ENCODE data around the gene SLC7A6OS.

Gene SLC7A6OS

GRCh38 chr16:68296291-68296690 lies 14.5 kb downstream of the SLC7A6OS start:
- Histone ChIP-seq H3K4me3 (ENCODE audit: low read length) (no peak overlapping the region), H3K79me2 (ENCODE audit: low read length) (peaks cover 90% of the 10 kb centered on the region)
- no peak for TF ChIP-seq EZH2 (optimal IDR thresholded peaks at IDR 0.05; ENCODE audit: low read depth, low read length)
- TF ChIP-seq EZH2phosphoT487 (IDR thresholded peaks at IDR 0.05; ENCODE audit: low read length): no peak
- TF ChIP-seq CTCF (IDR thresholded peaks at IDR 0.05; ENCODE audit: low read length): no peak

GRCh38 chr16:68292425-68292824 lies 18.3 kb downstream of the SLC7A6OS start:
- H3K36me3 ChIP-seq (replicated peaks; ENCODE audit: insufficient read depth, low read length): 0 out of 2 replicates have a peak, but pooled peaks cover 7% of the 10 kb centered on the region

More at GRCh38 chr16:68296291-68296690, 14.5 kb downstream of the SLC7A6OS start:
- no peak for DNase-seq
- Histone ChIP-seq H4K20me1 (ENCODE audit: insufficient read depth, low read length) (no peaks in the 10 kb centered on the region), H2AFZ (ENCODE audit: low read length) (no peak overlapping the region), H3F3A (ENCODE audit: insufficient read depth, low read length) (peaks cover 5% of the 10 kb centered on the region; the same call in 1 of the 2 replicates), H3K27me3 (replicated peaks; ENCODE audit: insufficient read depth, low read length) (no peaks in the 10 kb centered on the region), H3K27ac (ENCODE audit: low read length) (no peak overlapping the region), H3K9me3 (replicated peaks; ENCODE audit: insufficient read depth, low read length) (no peaks in the 10 kb centered on the region), H3K9me2 (replicated peaks; ENCODE audit: insufficient read depth, low read length) (no peaks in the 10 kb centered on the region), H3K4me2 (ENCODE audit: low read depth, low read length) (no peak overlapping the region), H3K9ac (ENCODE audit: low read length) (no peak overlapping the region), H3K4me1 (ENCODE audit: low read length) (no peaks in the 10 kb centered on the region), H3K36me3 (replicated peaks; ENCODE audit: insufficient read depth, low read length) (peaks cover 8% of the 10 kb centered on the region; the same call in 1 of the 2 replicates)

GRCh38 chr16:68291227-68291626 lies 19.5 kb downstream of the SLC7A6OS start:
- Histone ChIP-seq H3K36me3 (replicated peaks; ENCODE audit: insufficient read depth, low read length) (0 out of 2 replicates have a peak, but pooled peaks cover 9% of the 10 kb centered on the region), H3K4me3 (ENCODE audit: low read length) (no peak overlapping the region), H3K27ac (ENCODE audit: low read length) (no peak overlapping the region), H4K20me1 (ENCODE audit: insufficient read depth, low read length) (no peaks in the 10 kb centered on the region), H3K9me2 (replicated peaks; ENCODE audit: insufficient read depth, low read length) (no peaks in the 10 kb centered on the region), H3F3A (ENCODE audit: insufficient read depth, low read length) (peaks cover 6% of the 10 kb centered on the region), H2AFZ (ENCODE audit: low read length) (no peak overlapping the region), H3K9me3 (replicated peaks; ENCODE audit: insufficient read depth, low read length) (no peaks in the 10 kb centered on the region), H3K4me1 (ENCODE audit: low read length) (peaks cover 11% of the 10 kb centered on the region), H3K9ac (ENCODE audit: low read length) (no peak overlapping the region), H3K79me2 (ENCODE audit: low read length) (peaks cover 87% of the 10 kb centered on the region), H3K4me2 (ENCODE audit: low read depth, low read length) (no peak overlapping the region), H3K27me3 (replicated peaks; ENCODE audit: insufficient read depth, low read length) (no peaks in the 10 kb centered on the region)
- no peak for DNase-seq
- TF ChIP-seq CTCF (IDR thresholded peaks at IDR 0.05; ENCODE audit: low read length) (no peak), EZH2phosphoT487 (IDR thresholded peaks at IDR 0.05; ENCODE audit: low read length) (no peak), EZH2 (optimal IDR thresholded peaks at IDR 0.05; ENCODE audit: low read depth, low read length) (no peak)

More at GRCh38 chr16:68292425-68292824, 18.3 kb downstream of the SLC7A6OS start:
- H3K9me2 ChIP-seq (replicated peaks; ENCODE audit: insufficient read depth, low read length): no peaks in the 10 kb centered on the region
- peaks cover 3% of the 10 kb centered on the region; the same call in 1 of the 2 replicates for H3F3A ChIP-seq (ENCODE audit: insufficient read depth, low read length)
- no peaks in the 10 kb centered on the region for H3K9me3 ChIP-seq (replicated peaks; ENCODE audit: insufficient read depth, low read length)
- peaks cover 2% of the 10 kb centered on the region; the same call in 1 of the 2 replicates for H3K4me1 ChIP-seq (ENCODE audit: low read length)
- no peaks in the 10 kb centered on the region for H4K20me1 ChIP-seq (ENCODE audit: insufficient read depth, low read length)
- H3K9ac ChIP-seq (ENCODE audit: low read length): no peak overlapping the region
- no peaks in the 10 kb centered on the region for H3K27me3 ChIP-seq (replicated peaks; ENCODE audit: insufficient read depth, low read length)
- H3K4me2 ChIP-seq (ENCODE audit: low read depth, low read length): no peak overlapping the region
- H3K79me2 ChIP-seq (ENCODE audit: low read length): peaks cover 86% of the 10 kb centered on the region
- DNase-seq: no peak
- H2AFZ ChIP-seq (ENCODE audit: low read length): no peak overlapping the region
- no peak overlapping the region for H3K27ac ChIP-seq (ENCODE audit: low read length)
- no peak overlapping the region for H3K4me3 ChIP-seq (ENCODE audit: low read length)
- TF ChIP-seq EZH2 (optimal IDR thresholded peaks at IDR 0.05; ENCODE audit: low read depth, low read length) (no peak), CTCF (IDR thresholded peaks at IDR 0.05; ENCODE audit: low read length) (no peak), EZH2phosphoT487 (IDR thresholded peaks at IDR 0.05; ENCODE audit: low read length) (no peak)

All from MM.1S (cell line).